CD4-positive, alpha-beta T cell (primary cell): ENCODE measurements around the gene GPC1. TPM values are rescaled to one million over a fixed set of nuclear protein-coding genes. Genes with fewer than 3 reads are reported as not detected.

Experiments
- ATAC-seq: fragments of 200-7000 bp; cut with Tn5 transposase; one replicate; pipeline ENCODE4 v1.10.0; 2022; ENCODE audit warnings: mild to moderate bottlenecking; ENCODE audit not compliant: poor library complexity
- CTCF ChIA-PET: fragments of 350-600 bp; sonication (Branson Sonifier 250); formaldehyde crosslinking; loops from one replicate; lab custom pipeline; 2021; ENCODE audit warnings: antibody characterized with exemption, inconsistent platforms; lab: Charles Lee
- POLR2A ChIA-PET: fragments of 350-600 bp; sonication (Branson Sonifier 250); formaldehyde crosslinking; loops from one replicate; lab custom pipeline; 2021; ENCODE audit warnings: antibody characterized with exemption, inconsistent platforms; lab: Charles Lee
- DNase-seq, 14 experiments: peaks; one replicate each; pipeline ENCODE4 v3.0.0-alpha.2; 2013 to 2020; ENCODE audit warnings: mixed read lengths in 2 of 14
- H3K27ac ChIP-seq, 2 donors: one replicate each; pipeline versions ENCODE4 v1.5.1 to v1.7.0; 2013; ENCODE audit warnings: low read length in 2 of 2, low read depth in 1 of 2, mild to moderate bottlenecking in 1 of 2
- H3K27me3 ChIP-seq, 2 experiments: 1 replicate in 1 of 2; 2 replicates in 1 of 2; pipeline versions ENCODE4 v1.6.1 to v1.7.0; 2013; ENCODE audit warnings: low read length in 2 of 2, control low read depth in 1 of 2, mild to moderate bottlenecking in 1 of 2, moderate library complexity in 1 of 2; ENCODE audit not compliant: insufficient read depth in 2 of 2, control insufficient read depth in 1 of 2
- H3K36me3 ChIP-seq: one replicate; pipeline ENCODE4 v1.6.1; 2013; ENCODE audit warnings: low read length, control low read depth; ENCODE audit not compliant: insufficient read depth
- H3K4me1 ChIP-seq: one replicate; pipeline ENCODE4 v1.6.1; 2013; ENCODE audit warnings: low read length, control low read depth; ENCODE audit not compliant: insufficient read depth
- H3K4me3 ChIP-seq: one replicate; pipeline ENCODE4 v1.5.1; 2013; ENCODE audit warnings: mild to moderate bottlenecking, low read length, moderate library complexity
- H3K9me3 ChIP-seq, 2 experiments: 1 replicate in 1 of 2; 2 replicates in 1 of 2; pipeline versions ENCODE4 v1.6.1 to v1.7.0; 2013; ENCODE audit warnings: low read length in 2 of 2, mild to moderate bottlenecking in 2 of 2, control low read depth in 1 of 2, moderate library complexity in 1 of 2; ENCODE audit not compliant: control insufficient read depth in 1 of 2, insufficient read depth in 1 of 2
- H3K27ac Mint-ChIP-seq: one replicate; pipeline ENCODE4 v1.8.0; 2020; ENCODE audit warnings: mixed read lengths
- H3K27me3 Mint-ChIP-seq: one replicate; pipeline ENCODE4 v1.8.0; 2021; ENCODE audit warnings: mixed read lengths
- H3K36me3 Mint-ChIP-seq: one replicate; pipeline ENCODE4 v1.8.0; 2021; ENCODE audit warnings: low read depth, mixed read lengths
- H3K4me1 Mint-ChIP-seq: one replicate; pipeline ENCODE4 v1.8.0; 2021; ENCODE audit warnings: low read depth, mixed read lengths
- H3K4me3 Mint-ChIP-seq: one replicate; pipeline ENCODE4 v1.8.0; 2020; ENCODE audit warnings: mild to moderate bottlenecking, mixed read lengths
- H3K9me3 Mint-ChIP-seq: one replicate; pipeline ENCODE4 v1.8.0; 2020; ENCODE audit warnings: mixed read lengths
- intact Hi-C, 2 experiments: fragments of 100-400 bp; cut with DNase I in 1 of 2; cut with micrococcal nuclease in 1 of 2; formaldehyde crosslinking; loops; one replicate each; pipeline versions ENCODE4 v1.15.1 to v1.9.0; 2023 to 2025; cut with DNase I, micrococcal nuclease
- total RNA-seq, 174 experiments: library from RNA in 2 of 174; stranded (reverse) in 2 of 174; gene quantifications; one replicate each; pipeline ENCODE4 v1.2.3 and lab custom pipeline; 2021 to 2026
- TF ChIP-seq, protein P1 (sequence below): fragments of 200-600 bp; IDR thresholded peaks from one replicate; pipeline ENCODE4 v1.8.0; 2022; ENCODE audit warnings: antibody characterized with exemption, mild to moderate bottlenecking

The GPC1 gene
- total RNA-seq, 2 experiments from 2014 or later, result 0.58 to 0.98 TPM

DNA sequence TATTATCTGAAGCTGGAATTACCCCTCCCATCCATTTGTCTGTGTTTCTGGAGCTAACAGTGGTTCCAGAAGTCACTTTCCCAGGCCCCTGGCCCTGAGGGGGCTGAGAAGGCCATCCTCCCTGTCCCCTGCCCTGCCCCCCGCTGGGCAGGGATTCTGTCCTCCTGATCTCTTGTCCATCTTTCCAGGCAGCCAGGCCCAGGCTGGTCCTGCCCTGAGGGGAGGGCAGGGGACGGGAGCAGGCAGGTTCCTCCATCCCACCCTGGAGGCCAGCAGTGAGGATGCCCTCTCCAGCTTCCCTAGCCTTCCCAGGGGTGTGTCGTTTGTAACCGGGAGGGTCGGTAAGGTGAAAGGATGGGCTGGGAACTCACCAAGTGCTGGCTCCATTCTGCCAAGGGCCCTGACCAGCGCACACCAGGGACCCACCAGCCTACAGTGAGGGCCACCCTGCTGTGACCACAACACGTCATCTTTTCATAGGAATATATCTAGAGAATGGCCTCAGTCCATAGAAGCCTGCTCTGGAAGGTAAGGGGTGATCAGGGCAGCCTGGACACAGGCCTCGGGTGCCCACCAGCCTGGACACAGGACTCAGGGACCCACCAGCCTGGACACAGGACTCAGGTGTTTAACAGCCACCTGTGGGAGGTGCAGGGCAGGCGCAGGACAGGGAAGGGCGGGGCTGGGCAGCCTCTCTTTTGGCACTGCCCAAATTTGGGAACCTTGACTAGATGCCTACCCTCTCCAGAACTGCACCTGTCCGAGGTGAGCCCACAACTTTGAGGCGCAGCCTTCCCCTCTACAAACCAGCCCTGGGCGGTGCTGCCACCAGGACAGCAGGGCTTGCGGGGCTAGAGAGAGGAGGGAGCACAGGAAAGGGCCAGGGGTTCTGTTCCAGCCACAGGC lies 35.8 kb upstream of the GPC1 start:
- no peaks in the 10 kb centered on the region for H3K36me3 ChIP-seq
- H3K9me3 ChIP-seq, result no peaks in the 10 kb centered on the region
- Mint-ChIP-seq H3K4me1 (peaks cover 16% of the 10 kb centered on the region), H3K4me3 (no peak overlapping the region), H3K27ac (no peak overlapping the region), H3K9me3 (no peaks in the 10 kb centered on the region), H3K36me3 (no peaks in the 10 kb centered on the region), H3K27me3 (no peaks in the 10 kb centered on the region)
- TF ChIP-seq, protein P1, sequence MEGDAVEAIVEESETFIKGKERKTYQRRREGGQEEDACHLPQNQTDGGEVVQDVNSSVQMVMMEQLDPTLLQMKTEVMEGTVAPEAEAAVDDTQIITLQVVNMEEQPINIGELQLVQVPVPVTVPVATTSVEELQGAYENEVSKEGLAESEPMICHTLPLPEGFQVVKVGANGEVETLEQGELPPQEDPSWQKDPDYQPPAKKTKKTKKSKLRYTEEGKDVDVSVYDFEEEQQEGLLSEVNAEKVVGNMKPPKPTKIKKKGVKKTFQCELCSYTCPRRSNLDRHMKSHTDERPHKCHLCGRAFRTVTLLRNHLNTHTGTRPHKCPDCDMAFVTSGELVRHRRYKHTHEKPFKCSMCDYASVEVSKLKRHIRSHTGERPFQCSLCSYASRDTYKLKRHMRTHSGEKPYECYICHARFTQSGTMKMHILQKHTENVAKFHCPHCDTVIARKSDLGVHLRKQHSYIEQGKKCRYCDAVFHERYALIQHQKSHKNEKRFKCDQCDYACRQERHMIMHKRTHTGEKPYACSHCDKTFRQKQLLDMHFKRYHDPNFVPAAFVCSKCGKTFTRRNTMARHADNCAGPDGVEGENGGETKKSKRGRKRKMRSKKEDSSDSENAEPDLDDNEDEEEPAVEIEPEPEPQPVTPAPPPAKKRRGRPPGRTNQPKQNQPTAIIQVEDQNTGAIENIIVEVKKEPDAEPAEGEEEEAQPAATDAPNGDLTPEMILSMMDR, result no peak
- intact Hi-C loops, result no loop called here
- DNase-seq (peak in 2 of 14 experiments; percentile 5 to 21), ATAC-seq (no peak)
- peaks cover 20% of the 10 kb centered on the region for H3K4me1 ChIP-seq
- no peak overlapping the region for H3K4me3 ChIP-seq
- CTCF ChIA-PET, result no interaction called here
- no peaks in the 10 kb centered on the region for H3K27me3 ChIP-seq
- no peak overlapping the region for H3K27ac ChIP-seq
- POLR2A ChIA-PET, result no interaction called here

DNA sequence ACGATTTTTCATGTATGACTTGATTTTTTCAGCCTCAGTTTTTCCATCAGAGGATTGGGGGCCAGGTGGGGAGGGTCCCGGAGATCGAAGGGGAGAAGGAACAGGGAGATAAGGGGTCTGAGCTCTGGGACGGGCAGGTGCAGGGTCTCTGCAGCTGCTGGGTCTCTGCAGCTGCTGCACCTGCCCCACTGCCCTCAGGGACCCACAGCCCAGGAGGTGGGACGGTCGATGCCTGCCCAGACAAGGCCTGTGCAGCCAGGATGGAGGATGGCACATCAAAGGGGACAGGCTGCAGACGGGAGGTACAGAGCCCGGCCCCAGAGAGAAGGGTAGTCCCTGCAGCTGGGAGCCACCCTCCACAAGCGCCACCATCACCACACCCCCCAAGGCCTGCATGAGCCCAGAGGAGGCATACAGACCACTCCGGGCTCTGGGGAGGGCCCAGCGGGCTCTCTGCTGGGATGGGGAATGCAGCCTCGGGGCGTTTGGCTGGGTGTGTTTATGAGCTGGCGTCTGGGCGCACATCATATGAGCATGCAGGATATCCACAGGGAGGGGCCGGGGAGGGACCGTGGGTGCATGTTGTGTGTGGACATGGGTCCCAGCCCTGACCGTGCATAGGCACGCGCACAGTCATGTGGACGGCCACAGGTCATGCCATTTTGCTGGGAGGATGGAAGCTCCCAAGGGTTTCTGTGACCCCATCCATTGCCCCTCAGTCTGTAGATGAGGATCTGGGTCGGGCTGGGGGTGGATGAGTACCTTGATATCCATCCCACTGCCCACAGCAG lies 34.9 kb upstream of the GPC1 start:
- Mint-ChIP-seq H3K36me3 (no peaks in the 10 kb centered on the region), H3K27me3 (no peaks in the 10 kb centered on the region), H3K27ac (no peak overlapping the region), H3K9me3 (no peaks in the 10 kb centered on the region), H3K4me3 (no peak overlapping the region), H3K4me1 (peaks cover 16% of the 10 kb centered on the region)
- H3K4me3 ChIP-seq, result no peak overlapping the region
- CTCF ChIA-PET, result no interaction called here
- no peaks in the 10 kb centered on the region for H3K27me3 ChIP-seq
- intact Hi-C loops, result no loop called here
- TF ChIP-seq, protein P1, result no peak
- H3K9me3 ChIP-seq, result no peaks in the 10 kb centered on the region
- no peaks in the 10 kb centered on the region for H3K36me3 ChIP-seq
- ATAC-seq (no peak), DNase-seq (peak in 2 of 14 experiments; percentile 9 to 15)
- POLR2A ChIA-PET, result no interaction called here
- H3K4me1 ChIP-seq, result peaks cover 20% of the 10 kb centered on the region
- no peak overlapping the region for H3K27ac ChIP-seq

DNA sequence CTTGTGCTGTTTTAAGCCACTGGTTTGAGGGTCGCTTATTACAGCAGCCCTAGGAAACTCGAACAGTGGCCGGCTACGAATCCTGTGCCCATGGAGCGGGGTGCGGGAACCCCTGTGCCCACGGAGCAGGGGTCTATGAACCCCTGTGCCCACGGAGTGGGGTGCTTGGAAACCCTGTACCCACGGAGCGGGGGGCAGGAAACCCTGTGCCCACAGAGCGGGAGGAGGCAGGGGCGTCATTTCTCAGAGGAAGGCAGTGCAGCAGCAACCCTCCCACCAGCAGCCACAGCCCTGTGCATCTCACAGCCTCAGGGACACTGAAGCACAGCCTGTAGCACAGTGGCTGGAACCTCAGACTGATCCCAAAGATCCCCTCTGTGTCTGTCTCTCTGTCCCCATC lies 34.2 kb upstream of the GPC1 start:
- Mint-ChIP-seq H3K9me3 (no peaks in the 10 kb centered on the region), H3K27me3 (no peaks in the 10 kb centered on the region), H3K27ac (no peak overlapping the region), H3K36me3 (no peaks in the 10 kb centered on the region), H3K4me1 (peaks cover 16% of the 10 kb centered on the region), H3K4me3 (no peak overlapping the region)
- CTCF ChIA-PET, result no interaction called here
- intact Hi-C loops, result no loop called here
- Histone ChIP-seq H3K27ac (no peak overlapping the region), H3K27me3 (no peaks in the 10 kb centered on the region), H3K36me3 (no peaks in the 10 kb centered on the region), H3K4me1 (peaks cover 20% of the 10 kb centered on the region), H3K4me3 (no peak overlapping the region), H3K9me3 (no peaks in the 10 kb centered on the region)
- TF ChIP-seq, protein P1, result no peak
- POLR2A ChIA-PET, result no interaction called here
- ATAC-seq, result no peak
- peak in 2 of 14 experiments; percentile 8 to 16 for DNase-seq
